GM19452 (cell line): ENCODE results near the gene PDE4D.

Experiments
- ATAC-seq: cut with Tn5 transposase; IDR thresholded peaks from one replicate; pipeline ENCODE4 v1.9.1; 2021; ENCODE audit not compliant: unreplicated experiment

The PDE4D gene

DNA sequence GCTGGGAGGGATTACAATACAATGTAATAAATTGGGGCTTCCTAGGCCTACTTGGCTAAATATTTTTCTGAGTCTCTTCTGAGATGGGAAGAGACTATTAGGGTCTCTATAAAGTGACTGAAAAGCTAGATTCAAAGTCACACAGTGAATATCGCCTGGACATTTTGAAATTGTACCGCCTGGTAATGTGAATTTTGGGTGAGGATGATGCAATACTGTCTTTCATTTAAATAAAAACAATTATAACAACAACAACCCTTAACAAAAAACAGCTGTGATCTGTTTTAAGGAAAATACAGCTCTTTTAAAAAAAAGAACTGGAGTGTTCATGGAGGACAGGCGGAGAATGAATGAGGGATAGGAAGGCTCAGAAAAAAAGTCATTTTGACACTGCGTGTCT is 695.6 kb downstream of the PDE4D start:
- no peak for ATAC-seq

DNA sequence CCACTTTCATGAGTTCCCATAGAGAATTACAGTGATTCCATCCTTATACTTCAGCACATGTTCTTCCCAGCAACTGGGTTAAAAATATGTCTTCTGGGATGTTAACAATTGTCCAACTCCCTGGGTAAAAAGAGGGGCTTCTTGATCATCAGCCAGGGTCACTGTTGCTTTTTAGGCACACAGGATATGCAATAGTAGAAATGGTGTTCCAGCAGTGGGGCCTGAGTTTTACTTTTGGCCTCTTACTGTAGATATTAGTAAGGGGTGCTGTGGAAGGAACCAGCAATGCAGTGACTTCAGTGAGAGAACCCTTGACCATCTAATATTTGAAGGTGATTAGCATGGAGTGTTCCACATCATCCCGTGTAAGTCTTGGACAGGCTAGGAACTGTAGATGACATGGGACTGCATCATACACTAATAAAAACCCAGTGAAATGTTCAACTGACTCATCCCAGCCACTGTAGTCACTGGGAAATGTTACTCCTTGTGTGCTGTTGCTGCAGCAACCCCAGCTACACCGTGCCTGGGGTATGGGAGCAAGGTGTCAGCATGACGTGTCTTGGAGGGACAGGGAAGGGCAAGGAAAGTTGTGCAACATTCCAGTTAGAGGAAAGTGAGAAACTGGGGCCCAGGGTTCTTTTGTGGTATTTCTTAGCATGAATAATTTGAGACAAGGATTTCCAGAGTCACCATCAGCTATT is 699.8 kb downstream of the PDE4D start:
- ATAC-seq = no peak

DNA sequence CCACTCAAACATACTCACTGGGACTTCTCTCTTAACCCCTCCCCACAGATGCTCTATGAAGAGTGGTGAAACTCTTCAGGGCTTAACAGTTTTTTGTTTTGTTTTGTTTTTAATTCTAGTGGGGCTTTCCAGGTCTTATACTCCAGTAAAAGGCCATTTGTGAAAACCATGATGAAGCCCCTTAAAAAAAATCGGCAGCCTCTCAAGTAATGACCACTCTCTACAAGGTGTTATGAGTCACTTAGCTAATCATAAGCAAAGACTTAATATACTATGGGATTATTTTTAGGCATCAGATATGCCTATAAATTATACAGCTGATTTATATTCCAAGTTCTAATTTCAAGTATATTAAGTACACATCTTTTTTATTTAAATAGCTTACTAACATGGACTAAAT is 702.8 kb downstream of the PDE4D start:
- ATAC-seq = no peak

DNA sequence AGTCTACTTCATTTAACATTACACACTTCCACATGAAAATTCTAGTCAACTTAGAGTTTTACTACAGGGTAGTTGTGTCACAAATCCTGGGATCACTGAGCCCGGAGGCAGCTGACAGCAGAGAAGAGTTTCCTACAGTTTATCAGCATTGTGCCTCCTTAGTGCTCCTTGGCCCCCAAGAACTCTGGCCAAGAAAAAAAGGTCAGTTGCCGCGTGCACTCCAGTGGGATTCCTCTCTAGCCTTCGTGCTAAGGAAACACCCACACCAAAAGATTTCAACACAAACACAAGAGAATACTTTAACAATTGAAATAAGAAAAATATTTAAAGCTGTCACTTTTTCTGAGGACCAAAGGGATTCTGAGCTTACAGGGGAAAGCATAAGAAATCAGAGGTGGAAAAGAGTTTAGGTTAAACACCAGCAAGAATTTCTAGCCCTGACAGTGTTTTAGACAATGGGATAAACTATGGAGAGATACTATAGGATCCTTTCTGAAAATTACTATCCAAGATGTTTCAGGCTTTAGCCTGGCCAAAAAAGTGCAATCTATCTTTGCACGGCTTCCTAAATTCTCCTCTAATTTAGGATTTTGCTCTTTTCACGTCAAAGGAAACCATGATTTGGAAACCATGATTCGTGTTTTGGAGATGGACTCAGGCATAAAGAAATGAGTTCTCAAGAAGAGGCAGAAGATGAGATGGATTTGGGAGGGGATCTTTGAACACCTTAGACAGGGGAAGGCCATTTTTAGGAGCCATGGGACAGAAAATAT is 703.9 kb downstream of the PDE4D start:
- ATAC-seq = no peak

DNA sequence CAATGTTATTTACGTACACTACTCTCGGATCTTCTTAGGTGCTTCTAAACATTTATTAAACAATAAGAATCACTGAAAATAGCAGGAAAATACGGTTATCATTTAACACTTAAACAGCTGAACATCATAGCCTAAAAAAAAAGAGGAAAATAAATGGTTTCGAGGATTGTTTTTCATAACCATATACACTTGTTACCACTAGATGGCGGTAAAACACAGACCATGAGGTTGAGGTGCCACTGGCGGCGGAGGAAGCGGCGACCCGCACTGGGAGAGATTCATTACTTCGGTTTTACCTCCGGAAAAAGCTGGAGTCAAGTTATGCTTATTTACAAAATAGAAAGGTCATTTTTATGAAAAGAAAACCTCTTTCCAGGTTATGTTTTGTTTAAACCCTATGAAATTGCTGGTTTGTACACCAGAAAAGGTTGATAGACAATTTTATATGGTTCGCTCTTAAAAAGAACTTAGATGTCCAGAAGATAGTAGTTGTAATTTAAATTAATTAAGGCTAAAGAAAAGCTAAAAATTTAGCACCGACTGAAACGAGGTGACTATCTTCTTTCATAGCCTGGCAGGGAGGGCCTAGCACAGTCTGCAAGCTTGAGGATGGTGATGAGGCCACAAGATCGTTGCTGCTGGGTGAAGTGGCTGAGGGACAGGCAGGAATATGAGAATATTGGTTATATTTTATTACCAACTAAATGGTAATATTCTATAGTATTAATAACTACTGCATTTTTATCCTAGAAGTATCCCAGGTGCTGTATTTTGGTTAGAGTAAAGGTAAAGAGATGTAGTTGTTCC is 704.9 kb downstream of the PDE4D start:
- peak; percentile 78 for ATAC-seq

DNA sequence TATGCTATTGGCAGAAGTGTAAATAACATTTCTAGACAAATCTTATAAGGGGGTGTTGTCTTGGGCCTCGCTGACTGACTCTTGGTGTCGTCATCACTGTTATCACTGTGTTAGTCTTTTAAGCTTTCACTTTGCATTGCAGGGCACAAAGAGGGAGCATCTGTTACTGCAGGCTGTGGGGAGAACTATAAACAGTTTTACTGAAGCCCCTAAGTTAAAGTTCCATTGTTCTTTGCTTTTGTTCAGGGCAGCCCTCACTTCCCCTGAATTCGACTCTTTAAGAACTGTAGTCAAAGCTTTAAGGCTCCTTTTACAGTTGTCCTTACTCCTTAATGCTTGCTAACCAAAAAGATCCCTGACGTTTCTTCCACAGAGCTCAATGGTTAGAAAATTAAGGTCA is 705.7 kb downstream of the PDE4D start:
- no peak for ATAC-seq

DNA sequence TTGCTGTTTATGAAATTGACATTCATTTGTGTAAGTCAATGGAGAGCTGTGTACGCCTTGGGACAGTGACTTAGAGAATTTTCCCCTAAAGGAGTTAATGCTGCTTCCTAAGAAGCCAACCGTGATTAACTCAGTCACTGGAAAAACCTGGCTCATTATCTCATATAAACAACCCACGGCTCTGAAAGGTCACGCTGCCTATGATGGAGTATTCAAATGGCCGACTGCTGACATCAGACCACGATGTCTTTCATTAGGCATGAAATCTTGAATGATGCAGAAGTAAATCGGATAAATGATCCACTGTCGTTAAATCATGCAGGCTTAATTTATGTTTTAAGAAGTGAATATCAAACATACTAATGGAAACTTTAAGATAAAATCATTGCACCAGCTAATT is 706.9 kb downstream of the PDE4D start:
- ATAC-seq = no peak

DNA sequence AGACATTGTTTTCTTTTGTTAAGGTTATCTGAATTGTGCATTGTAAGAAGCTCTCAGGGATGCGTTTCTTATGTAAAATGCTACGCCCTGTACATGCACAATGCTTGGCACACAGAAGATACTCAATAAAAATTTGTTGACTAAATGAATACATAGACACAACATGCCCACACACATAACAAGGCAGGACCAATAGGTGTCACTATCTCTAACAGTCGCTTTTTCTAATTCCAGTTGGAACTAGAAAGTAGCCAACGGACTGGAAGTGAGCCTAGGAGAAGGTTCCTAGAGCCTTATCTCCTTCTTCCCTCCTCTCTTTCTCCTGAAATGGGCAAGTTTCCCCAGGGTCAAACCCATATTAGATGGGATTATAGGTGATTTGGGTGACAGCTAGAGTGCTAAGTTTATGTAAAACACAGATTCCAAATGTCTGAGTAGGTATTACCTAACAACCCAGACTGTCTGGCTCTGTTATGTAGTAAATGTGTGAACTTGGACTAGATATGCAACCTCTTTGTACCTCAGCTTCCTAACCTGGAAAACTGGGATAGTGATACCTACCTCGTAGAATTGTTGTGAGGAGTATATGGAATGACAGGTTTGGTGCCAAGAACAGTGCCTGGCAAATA is 707.7 kb downstream of the PDE4D start:
- no peak for ATAC-seq

DNA sequence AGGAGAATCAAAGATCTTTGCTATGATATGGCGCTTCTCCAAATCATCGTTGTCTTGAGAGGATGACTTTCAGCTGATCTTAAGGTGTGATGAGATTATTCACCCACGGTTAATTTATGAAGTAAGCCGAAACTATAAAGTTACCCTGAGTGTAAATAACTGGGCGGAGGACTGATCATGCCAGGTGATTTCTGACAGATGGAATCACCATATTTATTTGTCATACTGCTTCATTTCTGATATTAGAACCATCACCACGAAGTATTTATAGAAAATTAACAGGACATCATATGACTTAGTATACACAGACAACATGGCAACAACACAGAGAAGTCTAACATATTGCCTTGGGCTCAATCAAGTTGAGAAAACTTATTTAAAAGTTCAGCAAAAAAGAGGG is 708.8 kb downstream of the PDE4D start:
- ATAC-seq = no peak

DNA sequence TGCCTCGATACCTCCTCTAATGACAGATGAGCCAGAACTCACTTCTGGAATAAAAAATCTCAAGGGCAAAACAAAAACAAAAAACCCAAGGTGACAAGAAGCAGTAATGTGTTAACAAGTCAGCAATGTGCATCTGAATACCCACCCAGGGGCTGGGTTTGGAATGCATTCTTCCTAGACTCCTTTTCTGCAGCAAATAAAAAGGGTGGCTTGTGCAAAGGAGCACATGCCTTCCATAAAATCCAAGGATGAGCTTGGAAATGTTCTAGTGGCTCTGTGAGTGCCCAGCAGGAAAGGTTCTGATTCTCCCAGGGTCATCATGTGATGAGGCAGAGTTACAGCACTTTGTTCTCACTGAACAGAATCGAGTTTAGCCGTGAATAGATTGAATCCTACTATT is 710.8 kb downstream of the PDE4D start:
- ATAC-seq = no peak

DNA sequence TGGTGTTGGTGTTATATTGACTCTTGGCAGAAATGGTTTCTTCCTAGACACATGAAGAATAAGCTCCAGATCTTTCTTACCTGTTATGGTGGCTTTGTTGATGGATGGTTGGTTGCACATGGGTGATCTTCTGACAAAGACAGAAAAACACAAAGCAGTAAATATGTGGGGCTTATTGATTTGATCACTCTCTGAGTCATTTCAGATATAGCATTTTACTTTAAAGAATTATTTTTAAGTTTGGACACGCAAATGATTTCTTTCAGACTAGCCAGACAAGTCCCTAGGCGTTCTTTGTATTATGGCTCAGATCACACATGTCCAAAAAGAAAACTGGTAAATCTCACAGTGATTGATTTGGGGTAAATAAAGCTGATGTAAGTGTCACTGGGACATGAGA is 713.0 kb downstream of the PDE4D start:
- ATAC-seq = peak; percentile 74

DNA sequence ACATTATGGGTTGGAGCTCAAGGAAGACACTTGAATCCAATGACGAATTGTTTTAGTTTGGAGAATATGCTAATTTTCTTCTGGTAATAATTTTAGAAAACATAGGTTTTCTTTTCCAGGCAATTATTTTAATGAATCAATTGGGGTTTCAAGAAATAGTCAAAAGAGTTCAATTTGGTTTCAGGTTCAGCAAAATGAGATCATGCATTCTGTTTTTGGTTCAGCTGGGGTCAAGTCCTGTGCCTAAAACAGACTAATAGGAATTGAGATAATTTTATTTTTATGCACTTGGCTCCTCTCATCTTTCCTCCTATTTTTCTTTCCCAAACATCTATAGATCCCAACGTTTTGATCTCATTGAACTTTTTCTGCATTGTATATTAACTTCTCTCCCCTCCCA is 713.8 kb downstream of the PDE4D start:
- no peak for ATAC-seq

DNA sequence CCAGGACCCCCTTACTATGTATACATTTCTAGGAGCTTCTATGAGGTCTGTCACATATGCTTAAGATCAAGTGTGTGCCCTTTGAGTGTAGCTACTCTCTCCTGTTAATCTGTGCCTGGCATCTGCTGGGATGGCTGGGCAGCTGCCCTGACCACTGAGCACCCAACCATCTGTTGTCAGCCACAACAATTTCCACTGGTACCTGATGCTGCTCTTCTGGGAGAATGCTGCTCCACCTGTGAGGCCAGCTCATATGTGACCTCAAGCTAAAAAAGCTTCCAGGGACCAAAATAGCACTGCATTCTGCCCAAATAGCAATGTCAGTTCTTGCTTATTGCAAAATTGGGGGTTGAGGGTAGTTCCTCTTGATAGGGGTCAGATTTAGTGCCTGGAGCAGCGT is 715.0 kb downstream of the PDE4D start:
- no peak for ATAC-seq

DNA sequence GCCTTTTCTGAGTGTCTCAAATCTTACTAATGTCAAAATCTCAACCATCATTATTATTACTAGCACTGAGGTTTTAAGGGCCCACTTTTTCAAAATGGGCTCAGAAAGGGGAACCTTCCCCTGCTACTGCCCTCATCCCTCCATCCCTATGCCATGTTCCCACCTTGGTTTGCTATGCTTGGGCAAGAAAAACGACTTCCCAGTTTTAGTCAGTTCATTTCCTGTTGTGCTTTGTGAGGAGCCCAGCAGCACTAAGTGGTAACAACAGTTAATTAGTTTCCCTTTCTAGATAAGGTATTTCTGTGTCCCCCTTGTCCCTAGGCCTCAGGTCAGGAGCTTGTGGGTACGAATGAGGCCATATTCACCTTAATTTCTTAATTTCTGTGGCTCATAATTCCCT is 715.5 kb downstream of the PDE4D start:
- no peak for ATAC-seq

DNA sequence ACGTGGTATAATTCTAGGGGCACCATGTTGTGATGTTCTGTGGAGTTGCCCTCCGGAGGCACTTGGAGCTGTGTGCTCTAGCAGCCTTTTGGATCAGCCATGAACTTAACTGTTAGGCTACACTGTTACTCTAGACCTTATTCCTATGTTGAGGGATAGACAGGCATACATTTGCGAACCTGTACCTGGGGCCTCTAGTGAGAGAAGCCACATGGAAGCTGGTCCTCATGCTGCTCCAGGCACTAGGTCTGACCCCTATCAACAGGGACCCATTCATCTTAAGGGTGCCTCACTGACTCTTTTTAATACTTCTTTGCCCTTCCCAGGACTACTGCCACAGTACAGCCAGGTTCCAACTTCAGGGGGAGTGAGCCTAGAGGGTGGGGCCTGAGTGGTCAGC is 715.9 kb downstream of the PDE4D start:
- no peak for ATAC-seq

DNA sequence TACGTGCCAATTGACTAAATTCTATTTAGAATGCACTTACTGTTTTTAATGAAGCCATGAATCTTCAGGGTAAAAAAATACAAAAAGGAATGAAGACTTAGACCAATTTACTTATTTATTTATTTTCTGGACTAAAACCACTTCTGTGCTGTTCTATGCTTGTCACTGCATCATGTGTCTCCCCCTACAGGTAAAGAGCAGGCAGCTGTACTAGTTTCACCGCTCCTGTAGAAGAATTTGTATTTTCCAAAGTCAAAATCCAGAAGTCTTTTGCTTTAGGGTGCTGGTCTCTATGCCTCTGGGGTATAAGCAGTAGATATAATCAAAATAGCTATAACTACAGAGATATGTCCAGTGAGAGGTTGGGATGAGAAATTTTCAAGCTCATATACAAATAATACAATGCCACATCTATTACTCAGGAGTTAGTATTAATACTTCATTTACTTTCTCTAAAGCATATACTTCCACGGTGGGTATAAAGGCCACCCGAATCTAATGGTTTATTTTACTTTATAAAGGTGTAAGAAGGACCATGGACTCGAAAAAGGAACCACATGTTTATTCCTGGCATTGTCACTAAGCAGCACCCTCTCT is 719.2 kb downstream of the PDE4D start:
- no peak for ATAC-seq

DNA sequence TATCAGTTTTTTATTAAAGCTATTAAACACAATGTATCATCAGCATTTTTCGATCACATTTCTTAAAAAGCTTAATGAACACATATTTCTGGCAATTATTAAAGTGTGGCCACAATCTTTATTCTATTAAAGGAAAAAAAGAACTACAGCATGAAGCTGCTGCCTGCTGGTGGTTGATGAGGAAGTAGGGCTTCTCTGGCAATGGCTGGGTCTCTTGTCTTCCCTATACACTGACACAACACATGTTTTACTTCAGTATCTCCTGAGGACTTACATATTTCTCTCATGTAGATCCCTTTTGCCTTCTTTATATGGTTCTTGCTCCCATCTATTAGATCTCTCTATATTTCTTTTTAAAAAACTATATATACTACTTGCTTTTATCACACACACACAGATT is 719.9 kb downstream of the PDE4D start:
- ATAC-seq = no peak

DNA sequence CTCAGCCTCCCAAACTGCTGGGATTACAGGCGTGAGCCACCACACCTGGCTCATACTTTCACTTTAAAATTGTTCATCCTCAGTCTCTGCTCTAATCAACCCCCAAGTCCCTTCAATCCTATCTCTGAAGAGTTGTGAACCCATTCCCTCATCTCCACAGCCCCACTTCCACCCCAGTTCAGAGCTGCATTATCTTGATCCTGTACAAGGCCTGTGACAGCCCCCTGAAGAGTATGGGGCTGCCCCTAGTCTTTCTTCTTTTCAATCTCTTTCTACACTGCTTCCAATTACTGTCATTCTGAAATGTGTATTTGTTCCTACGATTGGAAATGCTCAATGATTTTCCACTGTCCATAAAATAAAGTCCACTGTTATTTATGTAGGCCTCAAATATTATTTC is 722.4 kb downstream of the PDE4D start:
- ATAC-seq = no peak

DNA sequence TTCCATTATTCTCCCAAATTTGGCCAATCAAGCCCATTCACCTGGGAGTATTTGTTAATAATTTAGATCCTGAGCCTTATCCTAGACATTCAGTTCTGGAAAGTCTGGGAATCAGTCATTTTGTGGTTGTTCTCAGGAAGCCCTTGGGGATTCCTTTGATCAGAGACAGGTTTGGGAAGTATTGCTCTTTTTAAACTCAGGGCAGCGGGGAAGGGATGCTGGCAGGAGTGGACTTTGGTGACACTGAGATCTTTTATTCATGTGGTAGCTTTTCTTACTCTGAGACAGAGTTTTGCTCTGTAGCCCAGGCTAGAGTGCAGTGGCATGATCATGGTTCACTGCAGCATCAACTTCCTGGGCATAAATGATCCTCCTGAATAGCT is 723.8 kb downstream of the PDE4D start:
- ATAC-seq = no peak

DNA sequence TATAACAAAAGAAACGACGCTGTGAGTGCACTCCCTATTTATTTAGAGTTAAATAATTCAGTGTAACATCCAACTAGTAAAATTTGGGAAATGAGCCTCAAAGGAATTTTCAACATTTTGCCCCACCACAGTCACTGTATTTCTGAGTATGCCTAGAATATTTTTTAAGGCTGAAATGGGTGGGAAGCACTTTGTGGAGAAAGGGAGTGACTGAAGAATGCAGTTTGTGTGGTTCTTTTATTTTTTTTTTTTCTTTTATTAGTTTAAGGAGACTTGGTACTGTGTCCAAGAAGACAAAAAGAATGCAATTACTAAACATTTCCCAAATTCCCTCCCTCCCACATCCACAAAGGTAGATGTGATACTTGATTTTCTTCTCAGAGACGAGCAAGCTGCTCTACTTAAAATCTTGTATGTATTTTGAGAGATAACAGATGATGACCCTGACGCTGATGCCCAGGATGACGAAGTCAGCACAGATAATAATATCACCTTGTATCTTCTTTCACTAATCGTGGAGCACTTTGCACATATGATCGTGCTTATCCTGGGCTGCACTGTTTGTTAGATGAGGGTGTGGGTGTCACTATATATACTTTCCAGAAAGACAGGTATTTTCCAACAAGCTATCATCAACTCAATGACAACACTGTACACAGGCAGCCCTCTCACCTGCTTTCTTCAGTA is 724.3 kb downstream of the PDE4D start:
- no peak for ATAC-seq

DNA sequence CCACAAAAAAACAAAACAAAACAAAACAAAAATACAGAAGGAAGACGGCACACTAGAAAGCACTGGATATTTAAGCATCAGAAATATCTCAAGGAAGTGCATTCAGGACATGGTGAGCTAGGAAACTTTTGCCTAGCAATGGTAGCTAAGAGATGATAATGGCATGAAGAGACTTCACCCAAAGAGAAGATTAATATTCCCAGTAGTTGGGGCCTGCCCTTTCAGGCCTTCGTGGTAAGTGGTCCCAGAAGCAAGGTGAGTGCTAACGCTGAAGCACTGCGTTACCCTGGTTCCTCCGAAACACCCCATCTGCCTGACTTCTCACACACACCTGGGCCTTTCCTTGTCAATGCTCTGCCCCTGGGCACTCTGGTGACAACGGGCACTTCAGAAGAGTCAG is 725.5 kb downstream of the PDE4D start:
- no peak for ATAC-seq
